EL (cell line): ENCODE data around the gene ITPR1.

ENCODE experiments used
- DNase-seq: peaks from one replicate; pipeline ENCODE4 v3.0.0-alpha.2; 2016

Gene ITPR1

DNA sequence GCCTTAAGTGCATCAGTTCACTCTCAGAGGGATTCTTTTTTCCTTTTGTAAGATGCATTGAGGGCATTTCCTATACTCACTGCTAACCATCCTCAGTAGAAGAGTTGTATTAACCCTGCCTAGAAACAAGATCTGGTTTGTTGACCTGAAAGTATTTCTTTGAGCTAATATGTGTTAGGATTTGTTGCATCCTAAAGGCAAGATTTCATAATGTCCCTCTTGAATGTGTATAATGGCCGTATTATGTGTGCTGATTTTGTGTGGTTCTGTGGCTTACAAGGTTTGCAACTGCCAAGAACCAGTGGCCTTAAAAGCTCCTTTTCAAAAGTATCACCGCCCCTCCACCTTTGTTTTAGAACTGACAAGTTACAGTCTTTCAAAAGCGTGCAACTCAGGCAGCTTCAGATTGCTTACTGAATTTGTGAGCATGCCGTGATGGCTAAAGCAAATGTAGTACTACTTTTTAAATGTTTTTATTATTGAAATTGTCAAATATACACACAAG, 304.1 kb downstream of the ITPR1 start:
- no peak for DNase-seq

DNA sequence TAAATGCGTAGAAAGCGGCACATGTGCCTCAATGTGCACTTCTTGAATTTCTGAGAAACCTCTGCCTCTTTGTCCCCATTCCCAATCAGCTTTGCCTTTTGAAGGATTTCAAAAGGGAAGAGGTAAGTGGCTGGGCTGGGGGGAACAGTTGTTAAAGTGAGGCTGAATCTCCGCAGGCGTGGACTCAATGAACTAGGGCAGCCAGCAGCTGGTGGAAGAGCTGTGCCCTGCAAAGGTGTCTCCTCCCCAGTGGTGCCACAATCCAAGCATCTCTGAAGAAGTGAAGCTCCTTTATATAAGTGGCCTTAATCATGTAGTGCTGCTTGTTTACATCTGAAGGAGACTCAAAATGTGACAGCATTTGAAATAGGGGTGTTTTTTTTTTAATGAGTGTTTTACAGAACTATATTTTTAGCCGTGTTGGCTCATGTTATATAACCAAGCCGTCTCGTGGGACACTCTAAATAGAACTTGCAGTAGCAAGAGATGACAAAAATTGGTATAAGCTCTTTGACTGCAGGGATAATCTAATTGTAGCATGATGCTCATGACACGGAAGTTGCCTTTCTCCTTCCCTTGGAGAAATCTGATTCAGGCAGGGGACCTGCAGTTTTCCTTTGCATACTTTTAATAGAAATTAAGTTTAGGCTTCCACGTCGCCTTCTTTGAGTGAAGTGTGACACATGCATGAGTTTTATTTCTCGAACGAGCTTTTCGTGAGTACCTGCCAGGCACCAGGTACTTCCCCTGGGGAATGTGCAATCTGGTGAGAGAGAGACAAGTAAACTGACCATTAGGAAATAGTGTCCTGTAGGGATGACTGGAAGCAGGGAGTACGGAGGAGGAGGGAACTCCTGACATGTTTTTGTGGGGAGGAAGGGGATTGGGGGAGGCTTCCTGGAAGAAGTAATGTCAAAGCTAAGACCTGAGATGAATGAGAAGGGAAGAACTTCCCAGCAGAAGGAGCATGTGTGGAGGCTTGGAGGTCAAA, 306.4 kb downstream of the ITPR1 start:
- DNase-seq = no peak

GRCh38 chr3:4800595-4800994, 307.4 kb downstream of the ITPR1 start:
- no peak for DNase-seq

DNA sequence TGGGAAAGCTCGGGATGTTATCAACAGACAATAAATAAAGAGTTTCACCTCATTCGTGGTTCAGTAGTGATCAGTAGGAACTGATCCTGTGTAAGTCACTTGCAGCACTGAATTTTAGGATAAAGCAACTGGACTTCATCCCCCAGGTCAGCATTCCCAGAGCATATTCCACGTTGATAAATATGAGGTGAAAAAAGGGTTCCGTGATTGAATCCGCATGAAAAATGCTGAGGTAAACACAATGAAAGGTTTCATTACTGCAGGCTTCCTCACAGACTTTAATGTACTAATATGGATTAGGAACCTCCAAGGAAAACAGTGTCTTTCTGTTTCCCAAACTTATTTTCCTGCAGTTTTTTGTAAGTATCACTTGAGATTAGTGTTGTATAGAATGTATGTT, 308.7 kb downstream of the ITPR1 start:
- DNase-seq = no peak

DNA sequence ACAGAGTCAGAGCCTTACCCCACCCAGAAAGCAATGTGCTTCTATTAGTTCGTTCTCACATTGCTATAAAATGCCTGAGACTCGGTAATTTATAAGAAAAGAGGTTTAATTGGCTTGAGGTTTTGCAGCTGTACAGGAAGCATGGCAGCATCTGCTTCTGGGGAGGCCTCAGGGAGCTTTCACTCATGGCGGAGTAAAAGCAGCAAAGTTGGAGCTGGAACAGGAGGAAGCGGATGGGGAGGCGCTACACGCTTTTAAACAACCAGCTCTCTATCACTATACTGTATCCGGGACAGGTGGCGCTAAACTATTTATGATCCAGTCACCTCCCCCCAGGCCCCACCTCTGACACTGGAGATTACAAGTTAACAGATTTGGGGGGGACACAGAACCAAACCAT, 309.8 kb downstream of the ITPR1 start:
- DNase-seq = no peak

GRCh38 chr3:4804161-4805058, 311.3 kb downstream of the ITPR1 start:
- DNase-seq = no peak

- no peak for DNase-seq
Measured at GRCh38 chr3:4805662-4806061, 312.5 kb downstream of the ITPR1 start.

DNA sequence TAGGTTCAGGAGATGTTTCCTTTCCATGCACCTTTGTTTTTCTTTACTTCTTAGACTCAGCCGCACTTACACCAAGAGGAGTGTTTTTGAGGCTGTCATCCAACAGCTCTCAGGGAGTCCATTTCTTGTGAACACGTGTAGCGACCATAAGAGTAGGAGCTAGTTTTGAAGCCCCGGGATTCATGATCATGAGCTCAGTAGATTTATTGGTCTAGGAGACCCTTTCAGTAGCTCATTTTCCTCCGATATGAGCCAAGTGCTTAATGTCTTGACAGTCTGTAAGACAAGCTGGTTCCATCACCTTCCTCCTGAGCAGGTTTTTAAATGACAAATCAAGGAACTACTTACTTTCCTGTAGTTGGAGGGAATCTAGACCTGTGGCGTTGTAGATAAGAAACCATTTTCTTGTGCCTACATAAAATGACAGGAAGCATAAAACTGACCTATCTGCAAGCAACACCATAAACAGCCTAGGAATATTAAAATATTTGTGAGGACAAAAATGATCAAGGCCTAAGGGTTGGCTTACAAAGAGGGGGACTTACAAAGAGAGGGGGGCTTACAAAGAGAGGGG, 313.5 kb downstream of the ITPR1 start:
- no peak for DNase-seq

DNA sequence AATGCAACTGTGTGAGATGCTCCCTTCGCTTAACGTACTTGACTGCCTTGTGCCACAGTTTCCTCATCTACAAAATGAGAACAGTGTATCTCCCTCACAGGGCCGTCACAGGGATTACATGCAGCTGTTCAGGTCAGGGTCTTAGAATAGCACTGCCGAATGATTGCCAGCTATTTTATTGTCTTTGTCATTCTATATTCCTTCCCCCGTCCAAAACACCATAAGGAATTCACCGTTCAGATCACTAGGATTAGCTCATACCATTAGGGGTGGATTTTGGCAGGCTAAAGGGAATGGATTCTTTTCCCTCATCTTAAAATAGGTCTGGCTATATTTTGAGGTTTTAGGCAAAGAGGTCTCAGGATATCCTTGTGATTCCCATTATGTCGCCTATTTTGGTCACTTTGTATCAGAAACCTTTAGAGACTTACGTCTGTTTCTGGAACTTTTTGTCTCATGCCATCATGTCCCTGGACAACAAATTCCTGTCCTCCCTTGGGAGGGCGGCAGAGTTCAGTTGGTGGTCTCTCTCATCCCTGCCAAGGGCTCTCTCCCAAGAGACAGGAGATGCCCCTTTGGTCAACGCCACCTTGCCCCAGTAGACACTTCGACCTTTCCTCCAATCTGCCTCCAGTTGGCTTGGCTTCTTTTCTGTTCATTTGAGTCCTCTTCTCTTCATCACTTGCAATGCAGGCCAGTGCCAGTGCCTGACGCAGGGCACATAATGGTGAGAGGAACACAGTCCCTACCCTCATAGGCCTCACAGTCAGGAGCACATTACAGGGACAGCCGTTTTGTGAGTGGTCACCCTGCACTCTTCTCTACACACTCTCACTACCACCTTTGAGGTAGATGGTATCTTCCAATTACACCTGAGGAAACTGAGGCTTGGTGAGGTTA, 314.5 kb downstream of the ITPR1 start:
- no peak for DNase-seq

DNA sequence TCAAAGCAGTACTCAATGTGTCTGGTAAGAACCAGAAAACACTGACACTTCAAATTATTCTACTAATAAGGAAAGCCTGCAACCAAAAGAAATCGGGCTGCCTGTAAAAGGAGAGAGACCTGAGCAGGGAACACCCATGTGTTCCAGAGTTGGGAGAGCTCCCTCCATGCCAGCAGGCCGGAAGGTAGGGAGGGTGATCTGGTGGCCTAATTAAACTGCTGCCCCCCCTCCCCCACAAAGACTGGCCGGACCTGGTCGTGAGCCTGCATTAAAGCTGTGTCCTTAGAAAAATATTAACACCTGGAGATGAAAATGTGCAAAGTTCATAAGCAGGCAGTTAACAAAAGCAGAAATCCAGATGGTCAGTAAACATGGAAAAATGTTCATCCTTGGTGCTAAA, 315.5 kb downstream of the ITPR1 start:
- DNase-seq = no peak

DNA sequence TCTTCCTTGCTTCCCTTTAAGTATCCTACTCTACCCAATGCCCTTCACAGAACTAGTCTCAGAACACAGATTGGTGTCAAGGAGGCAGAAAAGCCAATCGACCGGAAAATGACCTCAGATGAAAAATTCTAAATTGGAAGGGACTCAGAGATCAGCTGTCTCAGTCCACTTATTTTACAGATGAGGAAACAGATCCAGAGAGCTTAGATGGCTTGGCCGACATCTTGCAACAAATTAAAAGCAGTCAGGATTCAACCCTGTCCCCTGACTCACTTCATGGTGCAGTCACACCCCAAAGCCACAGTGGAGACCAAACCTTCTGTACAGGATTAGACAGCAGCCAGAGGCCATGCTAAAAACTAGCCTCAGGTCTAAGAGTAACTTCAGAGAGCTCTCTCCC, 316.8 kb downstream of the ITPR1 start:
- no peak for DNase-seq

GRCh38 chr3:4812591-4812990, 319.4 kb downstream of the ITPR1 start:
- no peak for DNase-seq

DNA sequence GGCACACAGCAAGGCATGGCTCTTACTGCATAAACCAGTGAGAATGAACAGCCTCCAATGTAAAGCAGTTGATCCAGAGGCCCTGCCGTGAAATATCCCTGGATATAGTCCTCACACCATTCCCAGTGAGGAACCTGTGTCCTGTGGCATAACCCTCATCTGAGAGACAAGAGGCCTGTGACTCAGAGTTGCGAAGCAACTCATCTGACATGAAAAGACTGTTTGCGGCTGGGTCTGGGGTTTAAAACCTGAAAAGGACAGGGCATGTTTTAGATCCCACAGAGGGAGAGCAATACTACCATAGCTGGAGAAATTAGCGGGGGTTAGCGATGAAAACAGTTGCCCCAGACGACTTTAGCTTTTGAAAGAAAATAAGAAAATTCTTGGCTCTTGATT, 320.8 kb downstream of the ITPR1 start:
- no peak for DNase-seq

DNA sequence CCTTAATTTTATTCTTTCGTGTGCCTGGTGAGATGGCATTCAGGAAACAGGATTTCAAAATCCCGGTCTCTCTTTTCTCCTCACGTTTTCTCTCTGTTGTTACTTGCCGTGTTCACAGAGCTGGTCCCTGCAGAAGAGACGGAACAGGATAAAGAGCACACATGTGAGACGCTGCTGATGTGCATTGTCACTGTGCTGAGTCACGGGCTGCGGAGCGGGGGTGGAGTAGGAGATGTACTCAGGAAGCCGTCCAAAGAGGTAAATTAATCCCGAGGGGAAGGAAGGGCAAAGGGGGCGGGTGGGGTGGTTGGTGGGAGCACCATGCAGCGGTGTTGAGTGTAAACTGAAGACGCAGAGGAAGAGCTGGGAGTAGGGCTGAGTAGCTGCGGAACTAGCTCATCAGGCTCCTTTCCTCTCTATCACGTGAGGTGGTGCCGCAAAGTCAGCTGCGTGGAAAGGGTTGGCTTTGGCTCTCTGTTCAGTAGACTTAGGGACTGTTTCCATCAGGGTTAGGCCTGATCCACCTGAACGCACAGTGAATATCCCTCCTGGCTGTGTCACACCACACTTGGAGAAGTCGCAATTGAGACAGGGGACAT, 321.3 kb downstream of the ITPR1 start:
- no peak for DNase-seq

- DNase-seq = no peak
Measured at GRCh38 chr3:4814904-4815574, 321.9 kb downstream of the ITPR1 start.

DNA sequence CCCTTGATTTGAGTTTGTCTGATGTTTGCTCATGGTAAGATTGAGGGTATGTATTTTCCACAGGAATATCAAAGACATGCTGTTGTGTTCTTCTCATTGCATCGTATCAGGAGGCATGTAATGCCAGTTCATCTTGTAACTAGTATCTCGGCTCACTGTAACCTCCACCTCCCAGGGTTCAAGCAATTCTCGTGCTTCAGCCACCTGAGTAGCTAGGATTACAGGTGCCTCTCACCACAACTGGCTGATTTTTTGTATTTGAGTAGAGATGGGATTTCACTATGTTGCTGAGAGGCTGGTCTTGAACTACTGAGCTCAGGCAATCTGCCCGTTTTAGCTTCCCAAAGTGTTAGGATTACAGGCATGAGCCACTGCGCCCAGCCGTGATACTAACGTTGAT, 323.2 kb downstream of the ITPR1 start:
- no peak for DNase-seq

GRCh38 chr3:4816718-4817117, 323.6 kb downstream of the ITPR1 start:
- DNase-seq = no peak

- no peak for DNase-seq
Measured at GRCh38 chr3:4817128-4817527, 324.0 kb downstream of the ITPR1 start.

GRCh38 chr3:4818164-4818563, 325.0 kb downstream of the ITPR1 start:
- DNase-seq = no peak

GRCh38 chr3:4818986-4819693, 326.0 kb downstream of the ITPR1 start:
- DNase-seq = no peak
